Stimulated activated CD4-positive, alpha-beta T cell treated with anti-CD3 and anti-CD28 coated beads, Interleukin-4, amount 100 ng/mL, for 1 hour (primary cell): Measurements from ENCODE around the gene TBC1D1.

ENCODE experiments used
- DNase-seq: peaks from one replicate; pipeline ENCODE4 v3.0.0-alpha.2; 2020

TBC1D1 gene

DNA sequence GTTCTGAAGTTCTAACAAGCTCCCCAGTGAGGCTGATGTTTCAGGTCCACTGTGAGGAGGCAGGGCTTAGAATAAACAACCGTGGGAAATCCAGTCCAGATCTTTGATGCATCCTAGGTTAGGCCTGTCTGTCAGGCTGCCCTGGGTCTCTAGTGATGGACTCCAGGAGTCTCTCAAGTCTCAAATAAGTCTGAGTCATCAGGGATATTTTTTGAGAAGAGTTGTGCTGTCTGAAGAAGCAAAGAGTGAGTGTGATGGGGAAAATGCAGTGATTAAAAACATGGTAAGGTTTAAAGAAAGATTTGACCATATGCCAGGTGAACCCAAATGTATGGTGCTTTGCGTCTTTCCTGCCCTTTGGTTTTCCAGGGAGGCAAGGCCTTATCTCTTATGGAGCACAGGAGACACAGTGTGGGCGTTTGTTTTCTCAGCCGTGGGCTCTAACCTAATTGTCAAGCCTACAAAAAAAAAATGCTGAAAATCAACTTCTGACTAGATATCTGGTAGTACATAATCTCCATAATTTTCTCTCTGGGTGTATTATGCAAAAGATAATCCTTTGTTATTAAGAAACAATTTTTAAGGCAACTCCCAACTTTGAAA lies 170.0 kb downstream of the TBC1D1 start:
- DNase-seq = no peak

DNA sequence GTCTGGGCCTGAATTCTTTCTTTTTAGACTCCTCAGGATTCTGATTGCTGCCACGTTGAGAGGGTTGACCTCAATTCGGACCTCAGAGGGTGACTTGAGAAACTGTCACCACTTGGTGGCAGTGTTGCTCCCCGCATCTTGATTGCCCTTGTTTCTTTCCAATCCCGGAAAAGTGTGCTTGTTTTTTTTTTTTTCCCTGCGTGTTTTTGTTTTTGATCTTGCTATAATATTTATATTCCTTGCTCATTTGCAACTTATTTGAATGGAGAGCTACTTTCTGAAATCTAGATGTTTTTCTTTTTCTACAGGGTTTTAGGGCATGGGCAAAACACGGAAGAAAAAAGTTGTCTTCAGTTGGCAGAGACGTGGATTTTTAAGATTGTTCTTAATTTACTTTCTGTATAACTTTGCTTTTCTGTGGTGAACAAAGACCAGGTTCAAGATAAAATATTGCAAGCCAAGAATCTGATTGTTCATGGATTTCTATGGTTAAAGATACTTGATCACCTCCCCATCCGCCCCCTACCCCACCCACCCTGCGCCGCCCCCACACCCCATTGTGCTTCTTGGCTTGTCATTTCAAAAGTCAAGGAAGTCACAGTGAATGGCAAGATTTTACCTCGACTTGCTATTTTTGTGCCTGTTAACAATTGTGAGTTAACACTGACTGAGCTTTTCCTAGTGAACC lies 171.3 kb downstream of the TBC1D1 start:
- peak; percentile 63 for DNase-seq

DNA sequence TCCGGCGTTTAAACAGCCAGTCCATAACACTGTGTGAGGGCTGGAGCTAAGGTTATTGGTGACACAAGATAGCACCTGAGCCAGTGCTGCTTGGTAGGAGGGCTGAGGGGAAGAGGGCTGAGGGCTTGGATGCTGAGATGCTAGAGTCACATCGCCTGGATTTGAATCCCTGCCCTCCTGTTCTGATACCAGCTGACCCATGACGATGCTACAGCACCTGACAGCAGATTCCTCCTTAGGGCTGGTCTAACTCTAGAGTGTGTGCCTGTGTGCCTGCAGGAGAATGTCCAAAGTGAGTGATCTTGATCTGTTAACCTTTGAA lies 171.9 kb downstream of the TBC1D1 start:
- no peak for DNase-seq

DNA sequence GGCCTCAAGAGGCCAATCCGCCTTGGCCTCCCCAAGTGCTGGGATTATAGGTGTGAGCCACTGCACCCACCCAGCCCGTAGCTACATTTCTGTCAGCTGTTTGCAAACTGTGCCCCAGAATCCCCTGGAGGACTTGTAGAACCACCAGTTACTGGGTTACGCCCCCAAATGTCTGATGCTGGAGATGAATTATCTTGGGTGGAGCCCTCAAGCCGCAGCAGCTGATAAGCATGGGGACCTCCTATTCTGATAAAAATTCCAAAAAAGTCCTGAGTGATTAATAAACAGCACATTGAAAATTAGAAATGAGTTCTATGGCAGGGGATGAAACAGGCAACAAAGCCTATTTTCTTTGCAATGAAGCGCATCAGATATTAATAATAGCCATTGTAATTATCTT lies 174.3 kb downstream of the TBC1D1 start:
- DNase-seq = no peak

DNA sequence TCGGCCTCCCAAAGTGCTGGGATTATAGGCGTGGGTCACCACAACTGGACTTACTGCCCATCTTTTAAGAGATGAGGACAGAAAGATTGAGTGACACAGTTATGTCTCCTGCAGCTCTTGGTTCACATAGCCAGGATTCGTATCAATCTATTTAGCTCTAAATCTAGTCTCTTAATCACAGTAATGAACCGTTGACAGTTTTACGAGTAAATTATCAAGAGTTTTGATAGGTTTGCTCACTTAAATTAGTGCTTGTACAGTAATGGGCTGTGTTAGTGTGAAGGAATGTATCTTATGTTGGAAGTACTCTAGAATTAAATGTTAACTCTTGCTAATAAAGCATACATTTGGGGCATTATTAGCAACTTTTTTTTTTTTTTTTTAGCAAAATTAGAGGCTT lies 175.0 kb downstream of the TBC1D1 start:
- no peak for DNase-seq

DNA sequence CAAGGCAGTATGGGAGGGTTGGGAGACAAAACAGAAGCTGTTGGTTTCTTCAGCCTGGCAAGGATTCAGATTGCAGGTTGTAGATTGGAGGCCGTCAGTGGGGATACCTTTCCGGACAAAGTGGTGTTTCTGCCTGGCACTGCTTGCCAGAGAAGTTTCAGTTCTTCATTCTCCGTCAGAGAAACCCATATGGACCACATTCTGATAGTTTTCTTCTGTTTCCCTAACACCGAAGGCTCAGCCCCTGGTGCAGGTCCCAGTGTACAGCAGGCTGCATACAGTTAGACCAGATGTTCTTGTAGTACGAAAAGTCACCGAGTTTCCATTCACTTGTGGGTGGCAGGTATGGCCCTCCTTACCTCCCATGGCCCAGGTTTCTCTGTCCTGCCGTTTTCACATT lies 176.6 kb downstream of the TBC1D1 start:
- DNase-seq = no peak

DNA sequence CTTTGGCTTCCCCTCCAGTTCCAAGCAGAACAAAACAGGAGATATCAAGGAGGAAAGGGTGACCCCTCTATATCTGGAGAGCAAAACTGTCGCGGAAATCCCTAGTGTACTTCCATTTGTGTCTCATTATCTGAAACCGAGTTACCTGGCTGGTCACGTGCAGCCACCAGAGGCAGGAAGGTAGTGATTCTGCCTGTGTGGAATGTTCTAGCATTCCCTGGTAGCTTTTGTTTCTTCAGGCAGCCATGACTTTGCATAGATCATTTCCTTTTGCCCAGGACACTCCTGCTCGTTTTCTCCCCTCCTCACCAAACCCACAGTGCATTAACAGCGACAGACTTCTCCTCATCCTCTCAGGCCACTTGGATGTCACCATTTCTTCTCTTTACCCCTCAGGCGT lies 177.2 kb downstream of the TBC1D1 start:
- DNase-seq = no peak

DNA sequence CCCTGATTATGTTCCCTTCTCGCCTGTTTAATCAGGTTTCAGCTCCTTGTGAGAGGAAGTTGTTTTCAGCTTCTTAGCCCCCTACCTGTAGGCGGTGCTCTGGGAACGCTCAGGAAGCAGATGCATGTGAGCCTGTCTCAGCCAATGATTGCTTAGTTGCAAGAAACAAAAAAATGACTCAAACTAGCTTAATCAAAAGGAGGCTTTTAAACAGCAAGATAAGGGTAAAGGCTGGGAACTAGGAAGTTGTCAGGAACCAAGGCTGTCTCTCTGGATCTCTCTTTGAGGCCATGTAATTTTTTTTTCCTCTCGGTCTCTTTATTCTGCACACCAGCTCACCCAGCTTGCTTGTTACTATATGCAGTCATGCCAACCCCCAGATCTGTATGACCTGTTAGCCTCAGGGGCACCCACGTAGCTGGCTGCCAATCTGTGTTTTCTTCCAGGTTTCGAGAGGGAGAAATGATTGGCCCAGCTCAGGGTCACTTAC lies 178.4 kb downstream of the TBC1D1 start:
- DNase-seq = no peak

DNA sequence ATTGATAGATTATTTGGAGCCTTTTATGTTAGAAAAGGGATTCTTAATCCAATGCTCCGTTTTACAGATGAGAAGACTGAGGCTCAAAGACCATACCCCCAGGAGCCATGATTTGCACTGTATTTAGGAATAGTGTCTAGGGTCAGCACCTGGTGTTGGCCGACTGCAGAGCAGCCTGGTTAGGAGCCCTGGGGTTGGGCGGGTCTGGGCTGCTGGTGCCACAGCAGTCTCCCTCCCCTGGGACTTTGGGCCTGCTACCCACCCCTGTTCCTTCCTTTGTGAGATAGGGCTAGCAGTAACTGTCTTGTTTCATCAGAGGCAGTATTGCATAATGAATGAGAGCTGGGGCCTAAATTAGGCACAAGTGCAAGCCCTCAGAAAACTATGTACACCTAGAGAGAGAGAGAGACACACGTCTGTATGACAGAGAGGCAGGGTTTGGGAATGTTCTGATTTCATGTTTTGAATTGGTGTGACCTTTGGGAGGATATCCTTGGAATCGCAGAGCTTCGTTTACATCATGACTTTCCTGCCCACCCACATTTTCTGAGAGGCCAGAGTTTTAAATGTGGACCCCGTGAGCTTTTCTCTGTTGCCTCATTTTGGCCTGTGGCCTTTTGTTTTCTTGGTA lies 181.0 kb downstream of the TBC1D1 start:
- no peak for DNase-seq

DNA sequence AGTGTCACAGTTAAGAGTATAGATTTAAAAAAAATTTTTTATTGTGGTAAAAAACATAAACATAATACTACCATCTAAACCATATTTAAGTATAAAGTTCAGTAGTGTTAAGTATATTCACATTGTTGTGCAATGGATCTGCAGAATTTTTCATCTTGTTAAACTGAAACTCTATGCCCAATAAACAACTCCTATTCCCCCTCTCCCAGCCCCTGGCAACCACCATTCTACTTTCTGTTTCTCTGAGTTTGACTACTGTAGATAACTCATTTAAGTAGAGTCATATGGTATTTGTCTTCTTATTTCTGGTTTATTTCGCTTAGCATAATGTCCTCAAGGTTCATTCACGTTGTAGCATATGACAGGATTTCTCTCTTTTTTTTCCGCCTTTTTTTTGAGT lies 181.7 kb downstream of the TBC1D1 start:
- no peak for DNase-seq

DNA sequence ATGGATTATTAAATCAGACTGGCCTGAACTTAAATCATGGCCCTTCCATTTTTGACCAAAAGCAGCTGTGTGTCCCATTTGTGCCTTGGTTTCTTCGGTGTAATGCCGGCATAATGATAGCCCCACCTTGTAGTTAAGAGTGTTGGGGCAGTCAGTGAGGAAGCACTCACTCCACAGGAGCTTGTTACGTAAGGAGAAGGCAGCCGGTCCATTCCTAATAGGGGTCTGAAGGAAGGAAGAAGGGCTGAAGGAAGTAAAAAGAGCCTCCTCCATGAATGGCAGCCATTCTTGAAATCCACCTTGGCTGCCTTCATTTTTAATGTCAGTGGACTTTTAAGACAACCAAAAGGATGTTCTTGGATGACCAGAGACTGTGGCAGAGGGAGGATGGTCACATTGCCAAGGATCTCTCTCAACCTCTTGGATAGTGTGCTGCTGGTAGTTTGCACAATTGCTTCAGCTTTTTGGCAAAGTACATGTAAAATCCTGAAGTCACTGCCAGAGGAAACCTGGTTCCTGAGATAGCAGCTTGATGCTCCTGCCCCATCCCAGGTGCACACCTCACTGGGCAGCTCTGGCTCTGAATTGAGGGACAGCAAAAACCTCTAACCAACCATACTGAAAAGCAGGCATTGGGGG lies 182.8 kb downstream of the TBC1D1 start:
- DNase-seq = no peak

DNA sequence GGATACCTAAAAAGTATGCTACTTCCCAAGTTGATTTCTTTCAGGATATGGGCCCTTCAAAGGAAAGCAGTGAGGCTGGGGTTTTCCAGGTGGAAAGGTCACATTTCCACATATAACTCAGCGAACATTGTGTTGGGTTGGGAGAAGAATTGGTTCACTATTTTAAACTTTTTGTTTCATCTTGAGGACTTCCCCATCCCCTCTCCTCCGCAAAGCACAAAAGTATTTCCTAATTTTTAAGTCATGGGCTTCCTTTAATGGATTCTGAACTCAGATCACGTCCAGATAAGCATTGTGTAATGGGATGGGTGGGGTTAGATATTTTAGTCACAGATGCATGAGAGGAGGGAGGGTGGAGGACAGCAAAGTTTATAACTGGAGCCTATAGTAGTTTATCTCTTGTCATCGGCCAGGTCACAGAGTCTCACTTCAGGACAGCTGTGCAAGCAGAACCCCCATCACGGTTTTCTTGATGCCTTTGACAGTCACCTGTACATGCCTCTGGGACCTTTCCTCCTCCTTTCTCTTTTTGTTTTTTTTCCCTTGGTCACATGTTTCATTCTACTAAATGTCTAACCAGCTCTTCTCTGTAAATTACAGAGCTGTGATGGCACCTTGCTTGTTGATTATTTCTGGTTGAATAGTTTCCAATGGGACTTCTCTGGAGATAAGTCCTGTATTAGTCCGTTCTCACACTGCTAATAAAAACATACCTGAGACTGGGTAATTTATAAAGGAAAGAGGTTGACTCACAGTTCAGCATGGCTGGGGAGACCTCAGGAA lies 184.7 kb downstream of the TBC1D1 start:
- no peak for DNase-seq

DNA sequence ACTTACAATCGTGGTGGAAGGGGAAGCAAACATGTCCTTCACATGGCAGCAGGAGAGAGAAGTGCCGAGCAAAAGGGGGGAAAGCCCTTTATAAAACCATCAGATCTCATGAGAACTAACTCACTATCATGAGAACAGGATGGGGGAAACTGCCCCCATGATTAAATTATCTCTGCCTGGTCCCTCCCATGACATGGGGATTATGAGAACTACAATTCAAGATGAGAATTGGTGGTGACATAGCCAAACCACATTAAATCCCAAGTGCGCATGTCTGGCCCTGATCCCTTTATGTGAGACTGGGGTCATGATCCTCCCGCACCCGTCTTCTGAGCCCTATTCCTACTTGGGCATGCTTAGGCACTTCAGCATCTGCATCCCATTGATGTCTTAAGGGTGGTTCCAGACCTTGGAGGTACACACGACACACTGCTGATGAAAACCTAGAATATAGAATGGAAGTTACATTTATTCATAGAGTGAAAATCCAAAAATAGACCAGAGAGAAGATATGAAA lies 185.3 kb downstream of the TBC1D1 start:
- DNase-seq = no peak

DNA sequence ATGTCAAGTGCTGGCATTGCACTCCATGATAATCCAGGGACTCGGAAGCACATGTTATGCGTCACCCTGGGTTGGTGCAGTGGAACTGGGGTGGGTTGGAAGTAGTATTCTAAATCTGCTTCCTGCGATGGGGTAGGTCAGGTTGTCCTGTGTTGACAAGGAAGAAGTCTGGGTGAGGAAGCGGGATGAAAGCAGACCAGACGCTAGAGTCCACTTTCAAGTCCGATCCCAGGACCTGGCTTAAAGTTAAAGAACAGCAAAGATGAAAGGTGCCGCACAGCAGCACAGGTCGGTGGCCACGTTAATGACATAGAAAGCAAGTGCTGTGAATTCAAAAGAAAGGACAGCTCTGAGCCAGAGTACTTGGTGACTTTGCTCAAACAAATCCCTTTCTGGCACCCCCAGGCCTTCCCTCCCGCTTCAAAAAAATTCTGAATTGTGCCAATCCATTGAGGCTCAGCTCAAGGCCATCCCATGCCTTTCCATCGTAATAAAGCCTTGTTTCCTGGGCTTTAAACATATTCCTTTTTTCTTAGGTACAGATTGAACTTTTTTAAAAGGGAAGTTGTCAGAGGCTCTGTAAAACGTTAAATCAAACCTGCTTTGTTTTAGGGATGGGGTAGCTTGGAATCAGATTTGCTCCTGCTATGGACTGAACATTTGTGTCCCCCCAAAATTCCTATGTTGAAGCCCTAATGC lies 187.1 kb downstream of the TBC1D1 start:
- DNase-seq = no peak

DNA sequence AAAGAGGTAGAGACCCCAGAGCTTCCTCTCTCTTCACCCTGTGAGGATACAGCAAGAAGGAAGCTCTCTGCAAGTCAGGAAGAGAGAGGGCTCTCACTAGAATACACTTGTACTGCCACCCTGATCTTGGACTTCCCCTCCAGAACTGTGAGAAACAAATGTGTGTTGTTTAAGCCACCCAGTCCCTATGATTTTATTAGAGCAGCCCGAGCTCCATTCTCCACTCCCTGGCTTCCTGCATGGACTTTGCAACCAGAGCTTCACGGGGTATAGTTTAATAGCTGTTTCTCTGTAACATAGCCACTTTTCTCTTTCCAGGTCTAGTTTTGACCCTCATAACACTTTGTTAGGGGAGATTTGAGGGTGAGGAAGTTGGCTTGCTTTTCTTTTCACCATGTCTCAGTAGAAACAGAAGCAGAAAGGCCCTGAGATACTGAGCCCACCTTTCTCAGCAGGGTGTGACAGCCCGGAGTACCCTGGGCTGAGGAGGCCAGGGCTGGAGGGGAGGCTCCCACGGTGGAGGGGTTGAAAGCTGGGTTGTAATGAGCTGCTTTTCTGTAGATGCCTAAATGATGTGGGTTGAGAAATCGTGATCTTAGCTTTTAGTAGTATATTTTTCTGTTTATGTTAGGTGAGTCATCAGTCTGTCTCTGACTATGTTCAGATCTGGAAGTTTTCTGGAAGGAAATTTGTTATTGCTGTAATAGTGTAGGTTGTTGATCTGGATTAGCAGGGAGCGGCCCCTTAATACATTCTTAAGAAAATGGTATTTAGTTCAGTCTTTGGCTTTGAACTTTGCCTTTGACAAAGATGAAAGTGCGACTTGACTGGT lies 187.9 kb downstream of the TBC1D1 start:
- DNase-seq = no peak

DNA sequence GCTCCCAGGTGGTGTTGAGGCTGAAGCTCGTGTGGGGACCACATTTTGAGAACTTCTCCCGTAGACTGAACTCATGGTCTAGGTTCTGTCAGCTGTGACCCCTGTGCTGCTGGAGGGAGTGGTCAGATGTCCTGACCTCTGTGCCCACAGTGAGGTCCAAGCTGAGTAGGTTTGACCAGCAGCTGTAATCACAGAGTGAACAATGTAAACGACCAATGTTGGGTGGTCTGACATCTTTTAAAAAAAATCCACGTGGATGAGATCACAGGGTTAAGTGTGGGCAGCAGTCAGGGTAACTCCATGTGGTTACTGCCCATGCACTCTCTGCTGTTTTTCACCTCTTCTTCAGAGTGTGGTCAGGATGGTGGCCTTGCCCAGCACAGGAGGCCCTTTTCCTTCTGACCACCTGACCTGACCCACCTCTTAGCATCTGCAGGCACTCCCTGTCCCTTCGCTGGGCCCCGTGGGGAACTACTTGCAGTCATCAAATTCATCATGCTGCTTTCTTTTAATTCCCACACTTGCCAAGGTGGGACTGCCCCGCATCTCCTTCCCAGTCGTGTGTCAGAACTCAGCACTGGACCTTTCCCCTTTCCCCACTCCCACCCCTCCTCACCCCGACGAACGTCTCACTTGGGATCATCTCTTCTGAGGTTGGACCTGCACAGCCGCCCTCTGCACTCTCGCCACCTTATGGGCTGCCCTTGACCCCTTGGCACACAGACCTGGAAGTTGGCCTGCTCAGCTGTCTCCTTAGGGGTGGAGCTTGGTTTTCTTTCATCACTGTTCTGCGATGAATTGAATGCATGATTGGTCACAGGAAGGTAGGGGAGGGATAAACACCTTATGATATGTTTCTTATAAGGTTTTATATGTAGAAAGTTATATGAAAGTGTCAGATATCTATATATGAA lies 189.4 kb downstream of the TBC1D1 start:
- no peak for DNase-seq

DNA sequence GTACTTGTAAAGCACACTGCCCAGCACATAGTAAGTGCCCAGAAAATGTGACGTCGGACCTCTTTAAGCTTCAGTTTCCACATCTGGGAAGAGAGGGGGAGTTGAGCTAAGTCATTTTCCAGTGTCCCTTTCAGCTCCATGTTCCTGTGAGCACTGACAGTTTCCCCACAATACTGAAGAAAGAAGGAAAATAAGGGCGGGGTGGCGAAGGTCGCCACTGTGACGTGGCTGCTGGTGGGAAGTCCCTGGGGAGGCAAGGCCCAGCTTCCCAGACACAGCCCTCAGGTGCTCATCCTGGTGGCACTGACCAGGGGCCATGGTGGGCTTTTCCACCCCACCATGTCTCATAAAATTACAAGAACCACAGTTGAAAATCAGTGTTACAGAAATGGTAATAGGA lies 191.1 kb downstream of the TBC1D1 start:
- no peak for DNase-seq

DNA sequence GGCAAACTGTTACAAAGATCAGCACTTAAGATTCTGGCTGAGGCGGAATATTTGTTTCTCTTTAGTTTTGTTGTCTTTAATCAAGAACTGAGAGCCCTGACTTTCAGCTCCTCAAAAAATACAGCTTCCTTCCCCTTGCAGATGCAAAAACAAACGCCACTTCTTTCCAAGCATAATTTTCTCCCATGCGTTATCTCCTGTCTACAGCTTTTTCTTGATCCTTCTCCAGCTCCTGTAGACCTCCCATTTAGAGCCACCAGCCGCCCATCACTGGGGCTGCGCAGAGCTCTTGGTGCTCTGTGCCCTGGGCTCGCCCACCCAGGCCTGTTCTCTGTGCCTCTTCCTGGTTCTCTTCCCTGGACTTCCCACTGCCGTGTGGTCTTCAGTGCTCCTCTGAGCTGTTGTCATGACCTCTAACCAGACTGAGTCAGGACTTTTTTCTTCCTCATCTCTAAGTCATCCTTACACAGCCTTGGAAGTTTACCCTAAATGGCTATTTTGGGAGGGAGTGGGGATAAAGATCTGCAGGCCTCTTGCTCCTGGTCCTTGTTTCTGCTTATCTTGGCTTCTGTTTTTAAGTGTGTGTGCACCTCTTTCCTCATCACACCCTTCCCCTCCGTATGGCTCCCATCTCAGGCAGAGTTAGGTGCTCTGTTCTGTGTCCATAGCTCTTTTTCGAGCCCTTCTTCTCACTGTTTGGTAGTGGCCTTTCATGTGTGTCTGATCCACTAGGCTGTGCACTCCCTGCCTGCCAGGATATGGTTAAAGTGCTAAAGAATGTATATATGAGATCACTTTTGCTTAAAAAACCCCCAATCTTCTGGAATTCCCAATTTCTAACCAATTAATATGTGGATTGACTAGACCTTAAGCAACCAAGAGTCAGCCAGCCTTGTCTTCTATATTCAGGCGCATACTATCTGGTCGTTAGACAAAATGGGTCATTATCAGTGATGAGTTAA lies 191.8 kb downstream of the TBC1D1 start:
- DNase-seq = no peak
